ENCODE measurements around the gene RNF4.
A peak's percentile ranks its signal among the peaks of the same experiment; 100 is the strongest.
"Not testable (repeated sequence)": the region's sequence is repeated elsewhere in the genome, so short reads cannot be mapped to it uniquely, and the experiment has no call there.

The RNF4 gene

GRCh38 chr4:2457481-2458295 lies 11.2 kb upstream of the RNF4 start:
- DNase-seq (ENCODE audit: low read depth), result no peak

- no peak for DNase-seq (ENCODE audit: low read depth)
Measured at GRCh38 chr4:2458546-2459491, 10.1 kb upstream of the RNF4 start.

GRCh38 chr4:2459589-2460349 lies 9.1 kb upstream of the RNF4 start:
- DNase-seq (ENCODE audit: low read depth), result no peak

- DNase-seq (ENCODE audit: low read depth), result no peak
Measured at GRCh38 chr4:2461246-2461960, 7.5 kb upstream of the RNF4 start.

GRCh38 chr4:2462218-2462991 lies 6.5 kb upstream of the RNF4 start:
- DNase-seq (ENCODE audit: low read depth), result peak; percentile 42

- DNase-seq (ENCODE audit: low read depth), result no peak
Measured at GRCh38 chr4:2462992-2463762, 5.7 kb upstream of the RNF4 start.

GRCh38 chr4:2465032-2465431 lies 3.9 kb upstream of the RNF4 start:
- DNase-seq (ENCODE audit: low read depth), result no peak

GRCh38 chr4:2465544-2465943 lies 3.4 kb upstream of the RNF4 start:
- not testable (repeated sequence) for DNase-seq (ENCODE audit: low read depth)

- DNase-seq (ENCODE audit: low read depth), result peak; percentile 58
Measured at GRCh38 chr4:2469192-2469984, 482 bp downstream of the RNF4 start.

- DNase-seq (ENCODE audit: low read depth), result no peak
Measured at GRCh38 chr4:2470791-2471190, 1.9 kb downstream of the RNF4 start.

- no peak for DNase-seq (ENCODE audit: low read depth)
Measured at GRCh38 chr4:2472187-2472586, 3.3 kb downstream of the RNF4 start.

GRCh38 chr4:2478229-2478628 lies 9.3 kb downstream of the RNF4 start:
- DNase-seq (ENCODE audit: low read depth), result no peak

- no peak for DNase-seq (ENCODE audit: low read depth)
Measured at GRCh38 chr4:2480649-2481048, 11.7 kb downstream of the RNF4 start.

GRCh38 chr4:2482192-2482591 lies 13.3 kb downstream of the RNF4 start:
- DNase-seq (ENCODE audit: low read depth), result no peak

- no peak for DNase-seq (ENCODE audit: low read depth)
Measured at GRCh38 chr4:2482693-2483092, 13.8 kb downstream of the RNF4 start.

- DNase-seq (ENCODE audit: low read depth), result no peak
Measured at GRCh38 chr4:2483237-2483636, 14.3 kb downstream of the RNF4 start.

- DNase-seq (ENCODE audit: low read depth), result no peak
Measured at GRCh38 chr4:2484185-2484584, 15.3 kb downstream of the RNF4 start.

GRCh38 chr4:2484993-2485392 lies 16.1 kb downstream of the RNF4 start:
- DNase-seq (ENCODE audit: low read depth), result peak; percentile 51

GRCh38 chr4:2485956-2486355 lies 17.1 kb downstream of the RNF4 start:
- DNase-seq (ENCODE audit: low read depth), result no peak

All from stimulated activated CD8-positive, alpha-beta memory T cell treated with anti-CD3 and anti-CD28 coated beads, Interleukin-12 subunit alpha, Interleukin-12 subunit beta, amount 100 ng/mL, for 1 hour (primary cell).